ENCODE measurements around the gene PFDN4. TPM values are rescaled to one million over a fixed set of nuclear protein-coding genes. Genes with fewer than 3 reads are reported as not detected.

Gene PFDN4
- total and polyA plus RNA-seq, 2 donors (not counting 1 experiment from before 2014, with no cell fraction given): 86.7 to 87.0 TPM

DNA sequence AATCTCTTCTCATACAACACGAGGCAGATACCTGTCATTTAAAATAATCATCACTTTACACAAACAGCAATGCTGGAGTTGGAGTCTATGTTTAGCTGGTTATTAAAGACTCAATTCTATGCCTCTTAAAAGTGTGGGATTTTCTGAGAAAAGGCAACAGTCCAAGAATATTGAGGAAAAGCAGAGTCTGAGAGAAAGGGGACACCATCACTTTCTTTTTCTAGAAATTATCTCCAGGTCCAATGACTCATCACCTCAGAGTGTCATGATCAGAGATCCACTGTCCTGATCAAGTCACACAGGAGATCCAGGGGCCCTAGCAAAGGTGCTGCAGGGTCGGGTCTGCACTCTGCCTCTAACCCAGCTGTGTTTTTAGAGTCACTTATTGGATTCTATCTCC lies 42.1 kb upstream of the PFDN4 start:
- H2AFZ ChIP-seq (ENCODE audit: low read length): no peak overlapping the region
- no peak overlapping the region for H3K9ac ChIP-seq (ENCODE audit: insufficient read depth, low read length)
- no peaks in the 10 kb centered on the region for H3K36me3 ChIP-seq (ENCODE audit: control insufficient read depth, insufficient read depth, low read length)
- no peak overlapping the region for H3K4me2 ChIP-seq (ENCODE audit: extremely low read depth, insufficient read depth, low read length)
- no peaks in the 10 kb centered on the region for H4K20me1 ChIP-seq (ENCODE audit: control insufficient read depth, extremely low read depth, insufficient read depth, low read length)
- H3K9me3 ChIP-seq (ENCODE audit: control insufficient read depth, insufficient read depth, low read depth, low read length): no peaks in the 10 kb centered on the region
- no peak overlapping the region for H3K27ac ChIP-seq (ENCODE audit: insufficient read depth, low read length)
- H3K79me2 ChIP-seq (ENCODE audit: control insufficient read depth, insufficient read depth, low read length): no peaks in the 10 kb centered on the region
- no peak overlapping the region for H3K4me3 ChIP-seq (replicated peaks in 1 of 4; ENCODE audit: control extremely low read depth in 1 of 4, insufficient read depth in 1 of 4, low read depth in 3 of 4, low read length in 4 of 4)
- no peaks in the 10 kb centered on the region for H3K4me1 ChIP-seq (ENCODE audit: control insufficient read depth, extremely low read depth, insufficient read depth, low read length)
- no peak for DNase-seq (ENCODE audit: low read depth in 2 of 2)
- H3K27me3 ChIP-seq (ENCODE audit: control insufficient read depth, insufficient read depth, low read length): peaks cover 15% of the 10 kb centered on the region
- no peak for TF ChIP-seq EZH2 (IDR thresholded peaks at IDR 0.05; ENCODE audit: low read length, missing control alignments)
- TF ChIP-seq, protein P1, sequence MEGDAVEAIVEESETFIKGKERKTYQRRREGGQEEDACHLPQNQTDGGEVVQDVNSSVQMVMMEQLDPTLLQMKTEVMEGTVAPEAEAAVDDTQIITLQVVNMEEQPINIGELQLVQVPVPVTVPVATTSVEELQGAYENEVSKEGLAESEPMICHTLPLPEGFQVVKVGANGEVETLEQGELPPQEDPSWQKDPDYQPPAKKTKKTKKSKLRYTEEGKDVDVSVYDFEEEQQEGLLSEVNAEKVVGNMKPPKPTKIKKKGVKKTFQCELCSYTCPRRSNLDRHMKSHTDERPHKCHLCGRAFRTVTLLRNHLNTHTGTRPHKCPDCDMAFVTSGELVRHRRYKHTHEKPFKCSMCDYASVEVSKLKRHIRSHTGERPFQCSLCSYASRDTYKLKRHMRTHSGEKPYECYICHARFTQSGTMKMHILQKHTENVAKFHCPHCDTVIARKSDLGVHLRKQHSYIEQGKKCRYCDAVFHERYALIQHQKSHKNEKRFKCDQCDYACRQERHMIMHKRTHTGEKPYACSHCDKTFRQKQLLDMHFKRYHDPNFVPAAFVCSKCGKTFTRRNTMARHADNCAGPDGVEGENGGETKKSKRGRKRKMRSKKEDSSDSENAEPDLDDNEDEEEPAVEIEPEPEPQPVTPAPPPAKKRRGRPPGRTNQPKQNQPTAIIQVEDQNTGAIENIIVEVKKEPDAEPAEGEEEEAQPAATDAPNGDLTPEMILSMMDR (conservative IDR thresholded peaks at IDR 0.05 in 1 of 2, IDR thresholded peaks at IDR 0.05 in 1 of 2; ENCODE audit: low read depth in 1 of 2, low read length in 2 of 2): no peak

DNA sequence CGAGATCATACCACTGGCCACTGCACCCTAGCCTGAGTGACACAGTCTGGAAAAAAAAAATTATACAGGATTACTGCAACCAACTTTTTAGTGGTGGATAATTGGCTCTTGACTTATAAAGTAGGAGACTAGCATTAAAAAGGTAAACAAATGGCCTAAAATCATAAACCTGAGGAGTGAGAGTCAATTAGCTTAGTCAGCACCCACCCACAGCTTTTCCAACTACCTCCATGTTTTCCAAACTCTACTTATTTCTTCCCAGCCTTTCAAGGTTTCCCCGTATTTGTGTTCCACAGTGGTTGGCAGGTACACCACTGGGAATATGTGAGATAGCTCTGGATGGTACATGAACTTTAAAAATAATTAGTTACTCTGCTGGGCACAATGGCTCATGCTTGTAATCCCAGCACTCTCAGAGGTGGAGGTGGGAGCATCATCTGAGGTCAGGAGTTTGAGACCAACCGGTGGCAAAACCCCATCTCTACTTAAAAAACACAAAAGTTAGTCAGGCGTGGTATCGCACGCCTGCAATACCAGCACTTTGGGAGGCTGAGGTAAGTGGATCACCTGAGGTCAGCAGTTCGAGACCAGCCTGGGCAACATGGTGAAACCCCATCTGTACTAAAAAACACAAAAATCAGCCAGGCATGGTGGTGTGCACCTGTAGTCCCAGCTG lies 40.8 kb upstream of the PFDN4 start:
- no peak for DNase-seq (ENCODE audit: low read depth in 2 of 2)
- no peak for TF ChIP-seq EZH2 (IDR thresholded peaks at IDR 0.05; ENCODE audit: low read length, missing control alignments)
- TF ChIP-seq, protein P1 (conservative IDR thresholded peaks at IDR 0.05 in 1 of 2, IDR thresholded peaks at IDR 0.05 in 1 of 2; ENCODE audit: low read depth in 1 of 2, low read length in 2 of 2): no peak
- Histone ChIP-seq H3K4me1 (ENCODE audit: control insufficient read depth, extremely low read depth, insufficient read depth, low read length) (no peaks in the 10 kb centered on the region), H4K20me1 (ENCODE audit: control insufficient read depth, extremely low read depth, insufficient read depth, low read length) (no peaks in the 10 kb centered on the region), H3K4me2 (ENCODE audit: extremely low read depth, insufficient read depth, low read length) (no peak overlapping the region), H3K9ac (ENCODE audit: insufficient read depth, low read length) (no peak overlapping the region), H3K9me3 (ENCODE audit: control insufficient read depth, insufficient read depth, low read depth, low read length) (no peaks in the 10 kb centered on the region), H3K36me3 (ENCODE audit: control insufficient read depth, insufficient read depth, low read length) (no peaks in the 10 kb centered on the region), H2AFZ (ENCODE audit: low read length) (no peak overlapping the region), H3K27ac (ENCODE audit: insufficient read depth, low read length) (no peak overlapping the region), H3K4me3 (replicated peaks in 1 of 4; ENCODE audit: control extremely low read depth in 1 of 4, insufficient read depth in 1 of 4, low read depth in 3 of 4, low read length in 4 of 4) (no peak overlapping the region), H3K27me3 (ENCODE audit: control insufficient read depth, insufficient read depth, low read length) (peaks cover 25% of the 10 kb centered on the region), H3K79me2 (ENCODE audit: control insufficient read depth, insufficient read depth, low read length) (no peaks in the 10 kb centered on the region)

DNA sequence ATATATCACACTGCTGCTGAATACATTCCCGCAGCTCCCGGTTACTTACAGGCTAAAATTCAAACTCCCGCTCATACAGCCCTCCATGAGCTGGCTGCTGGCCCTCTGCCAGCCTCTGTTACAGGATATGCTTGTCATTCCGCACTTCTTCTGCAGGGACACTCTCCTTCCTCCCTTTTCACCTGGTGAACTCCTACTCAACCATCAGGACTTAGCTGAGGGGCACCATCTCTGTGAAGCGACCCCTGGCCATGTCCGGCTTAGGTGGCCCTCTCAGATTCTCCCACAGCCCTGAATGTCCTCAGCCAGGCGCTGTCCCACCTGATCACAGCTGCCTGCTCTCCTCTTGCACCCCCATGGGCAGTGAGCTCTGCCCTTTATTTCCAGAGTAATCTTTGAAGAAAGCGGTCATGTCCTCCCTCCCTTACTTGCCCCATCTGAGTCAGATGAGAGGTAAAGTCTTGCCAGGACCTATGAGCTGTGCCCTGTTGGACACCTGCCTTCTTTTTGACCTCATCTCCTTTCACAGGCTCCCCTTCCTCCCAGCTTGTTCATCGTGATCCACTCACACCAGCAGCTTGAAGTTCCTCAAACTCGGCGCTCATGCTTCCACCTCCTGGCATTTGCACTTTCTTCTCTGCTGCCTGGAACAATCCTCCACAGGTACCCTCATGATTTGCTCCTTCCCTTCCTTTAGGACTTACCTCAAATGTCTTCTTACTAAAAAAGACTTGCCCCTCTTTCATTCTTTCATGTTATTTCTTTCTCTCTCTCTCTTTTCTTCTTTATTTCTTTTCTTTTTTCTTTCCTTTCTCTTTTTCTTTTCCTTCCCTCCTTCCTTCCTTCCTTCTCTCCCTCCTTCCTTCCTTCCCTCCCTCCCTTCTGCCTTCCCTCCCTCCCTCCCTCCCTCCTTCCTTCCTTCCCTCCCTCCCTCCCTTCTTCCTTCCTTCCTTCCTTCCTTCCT lies 39.7 kb upstream of the PFDN4 start:
- Histone ChIP-seq H3K4me2 (ENCODE audit: extremely low read depth, insufficient read depth, low read length) (no peak overlapping the region), H3K27me3 (ENCODE audit: control insufficient read depth, insufficient read depth, low read length) (peaks cover 35% of the 10 kb centered on the region), H3K9ac (ENCODE audit: insufficient read depth, low read length) (no peak overlapping the region)

More for the DNA sequence above, 39.7 kb upstream of the PFDN4 start:
- H3K4me3 ChIP-seq (replicated peaks in 1 of 4; ENCODE audit: control extremely low read depth in 1 of 4, insufficient read depth in 1 of 4, low read depth in 3 of 4, low read length in 4 of 4): no peak overlapping the region
- H3K36me3 ChIP-seq (ENCODE audit: control insufficient read depth, insufficient read depth, low read length): no peaks in the 10 kb centered on the region
- TF ChIP-seq, protein P1 (conservative IDR thresholded peaks at IDR 0.05 in 1 of 2, IDR thresholded peaks at IDR 0.05 in 1 of 2; ENCODE audit: low read depth in 1 of 2, low read length in 2 of 2): no peak
- no peak for TF ChIP-seq EZH2 (IDR thresholded peaks at IDR 0.05; ENCODE audit: low read length, missing control alignments)
- no peak overlapping the region for H3K27ac ChIP-seq (ENCODE audit: insufficient read depth, low read length)
- peak; percentile 8 to 34 for DNase-seq (ENCODE audit: low read depth in 2 of 2)
- H4K20me1 ChIP-seq (ENCODE audit: control insufficient read depth, extremely low read depth, insufficient read depth, low read length): no peaks in the 10 kb centered on the region
- no peaks in the 10 kb centered on the region for H3K79me2 ChIP-seq (ENCODE audit: control insufficient read depth, insufficient read depth, low read length)
- no peak overlapping the region for H2AFZ ChIP-seq (ENCODE audit: low read length)
- H3K9me3 ChIP-seq (ENCODE audit: control insufficient read depth, insufficient read depth, low read depth, low read length): no peaks in the 10 kb centered on the region
- H3K4me1 ChIP-seq (ENCODE audit: control insufficient read depth, extremely low read depth, insufficient read depth, low read length): no peaks in the 10 kb centered on the region

Data from fibroblast of lung (primary cell).